Measurements from ENCODE around the gene AMFR. TPM values are rescaled to one million over a fixed set of nuclear protein-coding genes. Genes with fewer than 3 reads are reported as not detected.

Gene AMFR
- total RNA-seq, 1 donor from 2014 or later: 69.9 TPM

DNA sequence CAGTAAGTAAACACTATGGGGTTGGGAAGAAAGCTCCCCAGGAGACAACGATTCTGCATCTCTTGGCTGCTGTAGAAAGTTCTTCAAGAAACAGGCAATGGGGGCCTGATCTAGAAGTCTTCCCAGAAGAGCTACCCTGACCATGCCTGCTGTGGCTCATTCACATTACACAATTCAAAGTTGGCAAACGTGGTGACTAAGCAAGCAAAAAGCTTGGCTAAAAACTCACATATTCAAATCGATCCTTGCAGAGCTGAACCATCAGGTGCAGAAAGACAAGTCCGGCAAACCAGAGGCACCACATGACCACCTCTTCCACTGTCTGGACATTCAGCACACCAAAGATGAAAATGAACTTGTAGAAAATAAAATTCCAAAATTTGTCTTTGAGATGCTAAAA is 16.1 kb downstream of the AMFR start:
- Mint-ChIP-seq H3K9me3 (ENCODE audit: unreplicated experiment) (no peaks in the 10 kb centered on the region), H3K27ac (ENCODE audit: unreplicated experiment) (no peak overlapping the region), H3K4me3 (ENCODE audit: unreplicated experiment) (no peak overlapping the region), H3K4me1 (ENCODE audit: low read depth, unreplicated experiment) (no peaks in the 10 kb centered on the region), H3K27me3 (ENCODE audit: unreplicated experiment) (peaks cover 5% of the 10 kb centered on the region), H3K36me3 (ENCODE audit: unreplicated experiment) (no peaks in the 10 kb centered on the region)
- DNase-seq: no peak
- TF ChIP-seq, protein P1, sequence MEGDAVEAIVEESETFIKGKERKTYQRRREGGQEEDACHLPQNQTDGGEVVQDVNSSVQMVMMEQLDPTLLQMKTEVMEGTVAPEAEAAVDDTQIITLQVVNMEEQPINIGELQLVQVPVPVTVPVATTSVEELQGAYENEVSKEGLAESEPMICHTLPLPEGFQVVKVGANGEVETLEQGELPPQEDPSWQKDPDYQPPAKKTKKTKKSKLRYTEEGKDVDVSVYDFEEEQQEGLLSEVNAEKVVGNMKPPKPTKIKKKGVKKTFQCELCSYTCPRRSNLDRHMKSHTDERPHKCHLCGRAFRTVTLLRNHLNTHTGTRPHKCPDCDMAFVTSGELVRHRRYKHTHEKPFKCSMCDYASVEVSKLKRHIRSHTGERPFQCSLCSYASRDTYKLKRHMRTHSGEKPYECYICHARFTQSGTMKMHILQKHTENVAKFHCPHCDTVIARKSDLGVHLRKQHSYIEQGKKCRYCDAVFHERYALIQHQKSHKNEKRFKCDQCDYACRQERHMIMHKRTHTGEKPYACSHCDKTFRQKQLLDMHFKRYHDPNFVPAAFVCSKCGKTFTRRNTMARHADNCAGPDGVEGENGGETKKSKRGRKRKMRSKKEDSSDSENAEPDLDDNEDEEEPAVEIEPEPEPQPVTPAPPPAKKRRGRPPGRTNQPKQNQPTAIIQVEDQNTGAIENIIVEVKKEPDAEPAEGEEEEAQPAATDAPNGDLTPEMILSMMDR (IDR thresholded peaks at IDR 0.05; ENCODE audit: partially characterized antibody, unreplicated experiment): no peak

DNA sequence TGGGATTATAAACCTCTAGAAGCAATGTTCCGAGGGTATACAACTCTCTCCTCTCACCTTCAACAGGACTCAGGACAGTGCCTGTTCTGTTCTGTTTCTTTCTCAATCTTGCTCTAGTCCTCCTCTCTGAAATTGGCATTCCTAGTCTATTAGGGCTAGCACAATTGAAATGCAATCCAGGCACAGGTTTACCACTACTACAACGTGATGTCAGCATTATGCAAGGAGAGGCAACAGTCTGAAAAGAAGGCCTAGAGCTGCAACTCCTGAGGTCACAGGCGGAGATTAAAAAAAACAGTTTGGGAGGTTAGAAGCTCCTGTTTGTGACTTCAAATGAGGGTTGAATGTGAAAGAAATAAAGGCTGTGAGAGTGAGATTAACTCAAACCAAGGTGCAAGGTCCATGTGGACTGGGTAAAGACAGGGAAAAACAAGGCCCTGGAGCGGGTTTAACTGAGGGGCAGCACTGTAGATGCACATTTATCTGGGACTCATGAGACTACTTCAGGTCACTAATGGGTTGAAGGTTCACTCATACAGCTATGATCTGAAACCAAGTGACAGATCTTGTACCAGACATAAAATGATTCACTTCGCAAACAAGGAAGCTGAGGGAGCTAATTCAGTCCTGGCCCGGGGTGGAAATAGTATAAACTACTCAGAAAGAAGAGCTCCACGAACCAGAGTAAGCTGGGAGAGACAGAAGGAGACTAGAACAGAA is 16.8 kb downstream of the AMFR start:
- Mint-ChIP-seq H3K4me1 (ENCODE audit: low read depth, unreplicated experiment) (no peaks in the 10 kb centered on the region), H3K9me3 (ENCODE audit: unreplicated experiment) (no peaks in the 10 kb centered on the region), H3K27me3 (ENCODE audit: unreplicated experiment) (peaks cover 5% of the 10 kb centered on the region), H3K4me3 (ENCODE audit: unreplicated experiment) (no peak overlapping the region), H3K36me3 (ENCODE audit: unreplicated experiment) (no peaks in the 10 kb centered on the region), H3K27ac (ENCODE audit: unreplicated experiment) (no peak overlapping the region)
- no peak for DNase-seq
- TF ChIP-seq, protein P1 (IDR thresholded peaks at IDR 0.05; ENCODE audit: partially characterized antibody, unreplicated experiment): no peak

DNA sequence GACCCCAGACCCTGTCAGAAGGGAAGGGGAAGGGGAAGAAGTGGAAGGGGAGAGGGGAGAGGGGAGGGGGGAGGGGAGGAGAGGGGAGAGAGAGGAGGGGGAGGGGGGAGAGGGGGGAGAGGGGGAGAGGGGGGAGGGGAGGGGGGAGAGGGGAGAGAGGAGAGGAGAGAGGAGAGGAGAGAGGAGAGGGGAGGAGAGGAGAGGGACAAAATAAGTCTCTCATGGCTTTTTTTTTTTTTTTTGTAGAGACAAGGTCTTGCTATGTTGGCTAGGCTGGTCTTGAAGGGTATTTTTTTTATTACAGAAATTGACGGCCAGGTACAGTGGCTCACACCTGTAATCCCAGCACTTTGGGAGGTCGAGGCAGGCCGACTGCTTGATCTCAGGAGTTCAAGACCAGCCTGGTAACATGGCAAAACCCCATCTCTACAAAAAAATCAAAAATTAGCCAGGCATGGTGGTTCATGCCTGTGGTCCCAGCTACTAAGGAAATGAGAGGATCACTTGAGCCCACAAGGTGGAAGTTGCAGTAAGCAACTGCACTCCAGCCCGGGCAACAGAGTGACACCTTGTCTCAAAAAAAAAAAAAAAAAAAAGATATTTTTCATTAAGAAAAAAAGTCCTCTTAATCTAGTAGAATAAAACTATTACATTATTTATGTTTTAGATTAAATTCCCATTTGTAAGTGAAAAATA is 19.2 kb downstream of the AMFR start:
- peaks cover 2% of the 10 kb centered on the region for H3K4me1 Mint-ChIP-seq (ENCODE audit: low read depth, unreplicated experiment)
- TF ChIP-seq, protein P1 (IDR thresholded peaks at IDR 0.05; ENCODE audit: partially characterized antibody, unreplicated experiment): no peak
- H3K4me3 Mint-ChIP-seq (ENCODE audit: unreplicated experiment): no peak overlapping the region
- peaks cover 3% of the 10 kb centered on the region for H3K27me3 Mint-ChIP-seq (ENCODE audit: unreplicated experiment)
- no peaks in the 10 kb centered on the region for H3K36me3 Mint-ChIP-seq (ENCODE audit: unreplicated experiment)
- no peak overlapping the region for H3K27ac Mint-ChIP-seq (ENCODE audit: unreplicated experiment)
- no peak for DNase-seq
- H3K9me3 Mint-ChIP-seq (ENCODE audit: unreplicated experiment): no peaks in the 10 kb centered on the region

DNA sequence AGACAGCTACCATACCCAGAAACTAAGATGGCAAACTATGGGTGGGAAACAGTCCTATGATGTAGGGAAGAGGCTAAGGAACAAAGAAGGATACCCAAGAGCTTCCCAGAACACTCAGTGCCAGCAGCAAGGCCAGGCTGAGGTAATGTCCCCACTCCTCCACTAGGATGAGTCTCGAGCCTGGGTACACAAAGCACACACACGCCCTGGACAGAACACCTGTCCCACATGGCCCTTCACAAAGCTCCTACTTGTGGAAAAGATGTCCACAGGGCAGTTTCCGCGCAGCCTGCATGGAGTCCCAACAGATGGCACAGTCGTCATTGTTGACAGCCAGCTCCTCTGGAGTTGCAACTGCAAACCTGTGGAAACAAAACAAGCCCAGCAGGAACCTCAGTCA is 23.9 kb downstream of the AMFR start:
- TF ChIP-seq, protein P1 (IDR thresholded peaks at IDR 0.05; ENCODE audit: partially characterized antibody, unreplicated experiment): peak; percentile 49
- Mint-ChIP-seq H3K4me3 (ENCODE audit: unreplicated experiment) (no peak overlapping the region), H3K9me3 (ENCODE audit: unreplicated experiment) (peaks cover 4% of the 10 kb centered on the region), H3K27me3 (ENCODE audit: unreplicated experiment) (peaks cover 3% of the 10 kb centered on the region), H3K36me3 (ENCODE audit: unreplicated experiment) (peaks cover 5% of the 10 kb centered on the region), H3K27ac (ENCODE audit: unreplicated experiment) (peak overlapping the region; percentile 67), H3K4me1 (ENCODE audit: low read depth, unreplicated experiment) (peaks cover 2% of the 10 kb centered on the region)
- peak; percentile 41 for DNase-seq

DNA sequence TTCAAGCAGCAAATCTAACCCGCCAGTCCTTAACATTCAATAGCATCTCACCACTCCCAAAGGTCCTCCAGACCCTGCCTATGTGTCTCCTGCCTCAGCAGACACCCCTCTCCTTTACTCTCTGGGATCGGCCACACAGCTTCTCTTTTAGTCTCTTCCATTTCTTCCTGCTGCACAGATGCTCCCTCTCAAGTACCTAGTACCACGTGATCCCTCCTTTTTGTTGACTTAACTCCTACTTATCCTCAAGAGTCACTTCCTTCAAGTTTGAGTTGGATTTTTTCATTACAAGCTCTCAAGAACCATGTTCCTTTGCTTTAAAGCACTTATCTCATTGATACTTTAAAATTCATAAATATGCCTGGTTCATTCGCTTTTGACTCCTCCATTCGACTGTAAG is 24.9 kb downstream of the AMFR start:
- Mint-ChIP-seq H3K9me3 (ENCODE audit: unreplicated experiment) (peaks cover 4% of the 10 kb centered on the region), H3K36me3 (ENCODE audit: unreplicated experiment) (peaks cover 7% of the 10 kb centered on the region), H3K4me1 (ENCODE audit: low read depth, unreplicated experiment) (peaks cover 2% of the 10 kb centered on the region), H3K27ac (ENCODE audit: unreplicated experiment) (no peak overlapping the region), H3K27me3 (ENCODE audit: unreplicated experiment) (peaks cover 2% of the 10 kb centered on the region), H3K4me3 (ENCODE audit: unreplicated experiment) (no peak overlapping the region)
- no peak for DNase-seq
- TF ChIP-seq, protein P1 (IDR thresholded peaks at IDR 0.05; ENCODE audit: partially characterized antibody, unreplicated experiment): no peak

All from glutamatergic neuron (in vitro differentiated cells).